ENCODE results near the gene RNF43. TPM values are rescaled to one million over a fixed set of nuclear protein-coding genes. Genes with fewer than 3 reads are reported as not detected.

RNF43 gene
- total RNA-seq, 2 experiments from 2014 or later = 0.23 to 0.52 TPM

- Mint-ChIP-seq H3K36me3 (no peaks in the 10 kb centered on the region), H3K4me1 (peaks cover 14% of the 10 kb centered on the region), H3K27ac (no peak overlapping the region), H3K27me3 (no peaks in the 10 kb centered on the region), H3K4me3 (no peak overlapping the region), H3K9me3 (ENCODE audit: low read depth) (no peaks in the 10 kb centered on the region)
- DNase-seq = no peak
- CTCF ChIA-PET = no interaction called here
- ATAC-seq = no peak
Observed at GRCh38 chr17:58375811-58376210, 41.5 kb downstream of the RNF43 start.

DNA sequence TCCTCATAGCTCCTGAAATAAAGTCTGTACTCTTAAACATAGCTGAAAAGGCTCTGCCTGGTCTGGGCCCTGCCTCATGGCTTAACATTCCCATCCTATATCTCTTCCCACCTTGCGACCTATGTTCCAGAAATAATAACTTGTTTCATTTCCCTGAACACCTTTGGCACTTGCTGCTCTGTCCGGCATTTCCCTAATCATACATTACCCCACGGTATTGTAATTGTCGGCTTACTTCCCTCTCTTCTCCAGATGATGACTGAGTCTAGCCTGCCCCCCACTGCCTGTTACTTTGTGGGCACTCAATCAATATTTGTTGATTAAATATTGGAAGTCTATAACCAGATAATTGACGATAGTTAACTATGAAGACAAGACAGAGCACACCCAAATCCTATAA lies 42.1 kb downstream of the RNF43 start:
- H3K9me3 Mint-ChIP-seq (ENCODE audit: low read depth) = no peaks in the 10 kb centered on the region
- H3K27ac Mint-ChIP-seq = no peak overlapping the region
- H3K4me3 Mint-ChIP-seq = no peak overlapping the region
- CTCF ChIA-PET = no interaction called here
- peaks cover 16% of the 10 kb centered on the region for H3K4me1 Mint-ChIP-seq
- H3K36me3 Mint-ChIP-seq = no peaks in the 10 kb centered on the region
- DNase-seq (no peak), ATAC-seq (no peak)
- no peaks in the 10 kb centered on the region for H3K27me3 Mint-ChIP-seq

- CTCF ChIA-PET = no interaction called here
- H3K27ac Mint-ChIP-seq = no peak overlapping the region
- H3K4me3 Mint-ChIP-seq = no peak overlapping the region
- ATAC-seq = no peak
- DNase-seq = no peak
- H3K4me1 Mint-ChIP-seq = peaks cover 11% of the 10 kb centered on the region
- no peaks in the 10 kb centered on the region for H3K27me3 Mint-ChIP-seq
- H3K9me3 Mint-ChIP-seq (ENCODE audit: low read depth) = no peaks in the 10 kb centered on the region
- H3K36me3 Mint-ChIP-seq = no peaks in the 10 kb centered on the region
Observed at GRCh38 chr17:58373923-58374322, 43.4 kb downstream of the RNF43 start.

- no peak for DNase-seq
- H3K27me3 Mint-ChIP-seq = no peaks in the 10 kb centered on the region
- H3K4me1 Mint-ChIP-seq = peaks cover 9% of the 10 kb centered on the region
- H3K4me3 Mint-ChIP-seq = no peak overlapping the region
- CTCF ChIA-PET = interaction anchor here (1.0 kb wide), 1 partner anchor 15 kb away, joined by 4 read pairs; no protein-coding TSS in a partner anchor
- no peaks in the 10 kb centered on the region for H3K36me3 Mint-ChIP-seq
- no peak for ATAC-seq
- H3K27ac Mint-ChIP-seq = no peak overlapping the region
- no peaks in the 10 kb centered on the region for H3K9me3 Mint-ChIP-seq (ENCODE audit: low read depth)
Observed at GRCh38 chr17:58373003-58373402, 44.3 kb downstream of the RNF43 start.

DNA sequence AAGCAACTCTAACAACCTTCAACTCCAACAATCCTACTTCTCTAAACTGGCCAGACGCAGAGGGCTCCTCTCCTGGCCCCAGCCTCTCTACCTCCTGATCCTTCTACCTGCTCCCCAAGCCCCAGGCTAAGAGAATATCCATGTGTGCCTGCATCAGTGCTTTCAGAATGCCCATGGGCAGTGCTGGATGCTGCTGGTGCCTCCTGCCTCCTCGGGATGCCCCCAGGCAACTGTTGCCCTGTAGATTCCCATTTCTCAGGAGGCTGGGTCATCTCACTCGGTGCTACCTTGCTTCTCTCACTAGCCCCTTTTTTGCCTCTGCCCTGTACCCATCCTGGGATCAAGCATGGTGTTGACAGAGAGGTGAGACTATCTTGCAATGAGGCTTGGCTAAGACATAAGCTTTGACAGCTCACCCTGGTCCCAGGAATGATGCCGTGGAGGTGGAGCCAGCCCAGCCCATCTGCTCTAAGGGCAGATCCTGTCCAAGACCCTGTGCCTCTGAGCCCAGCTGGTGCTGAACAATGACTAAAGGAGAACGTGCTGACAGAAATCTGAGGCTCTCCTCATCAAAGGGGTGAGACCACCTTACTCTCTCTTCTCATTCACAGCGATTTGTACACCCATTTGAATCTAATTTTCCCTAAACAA lies 45.9 kb downstream of the RNF43 start:
- Mint-ChIP-seq H3K27me3 (no peaks in the 10 kb centered on the region), H3K4me1 (peaks cover 9% of the 10 kb centered on the region), H3K27ac (no peak overlapping the region)

DNA sequence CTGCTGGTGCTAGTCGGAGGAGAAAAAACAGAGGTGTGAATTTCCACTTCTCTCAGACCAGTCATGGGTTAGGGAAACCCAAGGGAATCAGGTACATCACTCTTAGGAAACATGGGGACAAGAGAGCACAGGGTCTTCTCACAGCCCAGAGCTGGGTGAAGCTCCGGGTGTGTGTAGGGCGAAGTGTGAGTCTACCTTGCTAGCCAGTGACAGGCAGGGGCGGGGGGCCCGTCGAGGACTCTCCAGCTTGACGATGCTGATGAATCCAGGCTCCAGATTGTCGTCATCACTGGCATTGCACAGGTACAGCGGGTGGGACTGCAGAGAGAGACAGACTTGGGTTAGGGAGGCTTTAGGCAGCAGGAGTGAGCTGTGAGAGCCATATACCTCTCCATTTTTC lies 46.6 kb downstream of the RNF43 start:
- Mint-ChIP-seq H3K27ac (no peak overlapping the region), H3K9me3 (ENCODE audit: low read depth) (no peaks in the 10 kb centered on the region), H3K27me3 (no peaks in the 10 kb centered on the region), H3K4me1 (peaks cover 9% of the 10 kb centered on the region), H3K4me3 (no peak overlapping the region), H3K36me3 (no peaks in the 10 kb centered on the region)
- CTCF ChIA-PET = interaction anchor here (1.5 to 2.1 kb wide), 2 partner anchors 53 to 120 kb away, joined by 3 to 6 read pairs; no protein-coding TSS in a partner anchor
- ATAC-seq (no peak), DNase-seq (no peak)

More for the DNA sequence above, 45.9 kb downstream of the RNF43 start:
- no peak overlapping the region for H3K4me3 Mint-ChIP-seq
- ATAC-seq = no peak
- no peaks in the 10 kb centered on the region for H3K36me3 Mint-ChIP-seq
- no peak for DNase-seq
- no peaks in the 10 kb centered on the region for H3K9me3 Mint-ChIP-seq (ENCODE audit: low read depth)
- CTCF ChIA-PET = interaction anchor here (0.8 kb wide), 1 partner anchor 20 kb away, joined by 3 read pairs; no protein-coding TSS in a partner anchor

DNA sequence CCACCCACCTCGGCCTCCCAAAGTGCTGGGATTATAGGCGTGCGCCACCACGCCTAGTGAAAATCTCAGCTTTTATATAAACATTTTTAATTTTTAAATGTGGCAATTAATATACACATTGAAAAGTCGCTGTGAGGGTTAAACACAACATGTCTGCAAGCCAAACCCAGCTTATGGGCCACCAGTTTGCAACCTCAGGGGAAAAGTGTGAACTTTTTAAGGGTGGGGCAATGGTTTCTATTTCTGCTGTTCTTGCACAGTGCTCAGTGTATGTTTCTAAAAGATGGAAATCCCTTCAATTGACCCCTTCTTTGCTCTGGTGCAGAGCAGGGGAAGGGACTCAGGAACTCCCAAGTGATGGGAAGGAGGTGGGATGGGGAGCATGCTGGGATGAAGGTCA lies 47.0 kb downstream of the RNF43 start:
- CTCF ChIA-PET = interaction anchor here (0.8 to 2.1 kb wide), 3 partner anchors 8 to 120 kb away, joined by 3 to 6 read pairs (median 3); no protein-coding TSS in a partner anchor
- Mint-ChIP-seq H3K27ac (no peak overlapping the region), H3K4me1 (peaks cover 9% of the 10 kb centered on the region), H3K9me3 (ENCODE audit: low read depth) (no peaks in the 10 kb centered on the region), H3K27me3 (no peaks in the 10 kb centered on the region), H3K4me3 (no peak overlapping the region), H3K36me3 (no peaks in the 10 kb centered on the region)
- no peak for ATAC-seq
- DNase-seq = no peak

DNA sequence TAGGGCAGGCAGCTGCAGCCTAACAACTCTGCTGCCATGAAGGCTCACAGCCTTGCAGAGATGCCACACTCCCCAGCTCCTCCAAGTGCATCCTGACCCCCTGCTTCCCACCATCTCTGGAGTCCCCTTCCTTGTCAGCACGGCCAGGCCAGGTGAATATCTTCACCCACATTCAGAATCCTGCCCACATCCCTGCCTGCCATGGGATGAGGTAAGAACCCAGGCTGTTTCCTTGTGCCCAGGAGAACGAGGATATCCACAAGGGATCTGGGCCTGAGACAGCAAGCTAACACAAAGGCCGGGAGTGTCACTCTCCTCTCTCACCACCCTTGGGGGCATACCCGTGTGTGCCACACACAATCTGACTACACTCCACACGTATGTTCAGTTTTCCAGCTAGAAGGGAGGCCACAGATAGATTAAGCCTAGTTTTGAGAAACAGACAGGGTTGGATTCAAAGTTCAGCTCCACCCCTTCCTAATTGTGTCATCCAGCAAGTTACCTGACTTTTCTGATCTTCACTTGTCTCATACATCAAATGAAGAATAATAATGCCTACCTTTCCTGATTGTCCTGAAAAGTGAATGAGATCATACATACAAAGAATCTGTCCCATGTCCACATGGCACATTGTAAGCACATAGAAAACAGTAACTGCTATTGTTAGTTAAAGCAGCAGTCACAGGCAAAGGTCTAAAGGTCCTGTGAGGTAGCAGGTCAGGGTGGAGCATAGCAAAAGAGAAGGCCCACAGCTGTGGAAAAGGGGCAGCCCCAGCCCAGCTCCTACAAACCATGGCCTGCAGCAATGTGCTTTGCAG lies 47.9 kb downstream of the RNF43 start:
- Mint-ChIP-seq H3K4me3 (no peak overlapping the region), H3K9me3 (ENCODE audit: low read depth) (no peaks in the 10 kb centered on the region), H3K36me3 (no peaks in the 10 kb centered on the region), H3K4me1 (peaks cover 9% of the 10 kb centered on the region), H3K27me3 (no peaks in the 10 kb centered on the region), H3K27ac (no peak overlapping the region)
- CTCF ChIA-PET = interaction anchor here (0.7 to 2.1 kb wide), 5 partner anchors 9 to 119 kb away, joined by 3 to 6 read pairs (median 3); no protein-coding TSS in a partner anchor
- no peak for DNase-seq
- no peak for ATAC-seq

DNA sequence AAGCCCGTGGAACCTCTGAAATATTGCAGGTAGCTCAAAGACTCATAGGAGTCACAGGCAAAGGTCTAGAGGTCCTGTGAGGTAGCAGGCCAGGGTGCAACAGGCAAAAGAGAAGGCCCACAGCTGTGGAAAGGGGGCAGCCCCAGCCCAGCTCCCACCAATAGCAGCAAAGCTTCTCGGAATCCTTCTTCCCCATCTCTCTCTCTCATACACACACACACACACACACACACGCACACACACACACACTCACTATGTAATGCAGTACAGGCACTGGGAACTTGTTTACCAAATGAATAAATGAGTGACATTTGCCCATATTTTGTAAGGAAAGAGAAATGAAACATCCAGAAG lies 48.5 kb downstream of the RNF43 start:
- peaks cover 9% of the 10 kb centered on the region for H3K4me1 Mint-ChIP-seq
- H3K27me3 Mint-ChIP-seq = no peaks in the 10 kb centered on the region
- DNase-seq (no peak), ATAC-seq (no peak)
- no peak overlapping the region for H3K4me3 Mint-ChIP-seq
- no peaks in the 10 kb centered on the region for H3K36me3 Mint-ChIP-seq
- no peaks in the 10 kb centered on the region for H3K9me3 Mint-ChIP-seq (ENCODE audit: low read depth)
- H3K27ac Mint-ChIP-seq = no peak overlapping the region
- CTCF ChIA-PET = interaction anchor here (1.4 to 2.1 kb wide), 2 partner anchors 21 to 52 kb away, joined by 4 to 6 read pairs; no protein-coding TSS in a partner anchor

Other genes starting within 250 kb of the RNF43 start
- gene EPX, start 224.8 kb downstream of the RNF43 start, total RNA-seq = not detected
- 10 to 100 TPM; 17.8 to 18.2 TPM for gene MKS1, start 198.3 kb downstream of the RNF43 start, total RNA-seq
- not detected for gene LPO, start 178.9 kb downstream of the RNF43 start, total RNA-seq
- gene MPO, start 136.6 kb downstream of the RNF43 start, total RNA-seq = under 1 TPM in 1 of 2 experiments, not detected in 1; 0.09 TPM
- gene TSPOAP1, start 88.7 kb downstream of the RNF43 start, total RNA-seq = 10 to 100 TPM; 25.6 to 66.3 TPM
- gene SUPT4H1, start 65.3 kb downstream of the RNF43 start, total RNA-seq = 100 to 1,000 TPM in 1 of 2 experiments, 10 to 100 TPM in 1; 63.3 to 127 TPM
- under 1 TPM; 0.41 to 0.61 TPM for gene HSF5, start 70.9 kb upstream of the RNF43 start, total RNA-seq
- 10 to 100 TPM; 57.9 to 63.8 TPM for gene MTMR4, start 97.1 kb upstream of the RNF43 start, total RNA-seq

Measured in activated CD8-positive, alpha-beta memory T cell treated with anti-CD3 and anti-CD28 coated beads, Interleukin-2, amount 10 ng/mL, durations not matched to agents 7 days and 5 days (primary cell).